DLD1 (cell line): Measurements from ENCODE around the gene CRYBG1.

ENCODE experiments used
- in situ Hi-C: cut with HindIII; loops from 2 replicates; pipeline ENCODE4 v1.10.0; 2017; ENCODE audit warnings: low sequenced_read_pairs

The CRYBG1 gene

GRCh38 chr6:106419900-106420613 is 59.5 kb downstream of the CRYBG1 start:
- in situ Hi-C loops, result no loop called here

- in situ Hi-C loops, result no loop called here
Measured at GRCh38 chr6:106421496-106421895, 61.0 kb downstream of the CRYBG1 start.

GRCh38 chr6:106422534-106422933 is 62.0 kb downstream of the CRYBG1 start:
- in situ Hi-C loops, result no loop called here

- in situ Hi-C loops, result loop anchor here (25.0 kb wide), 1 partner anchor 137 kb away; no protein-coding TSS in a partner anchor
Measured at GRCh38 chr6:106425382-106425781, 64.9 kb downstream of the CRYBG1 start.

- in situ Hi-C loops, result loop anchor here (25.0 kb wide), 1 partner anchor 136 kb away; no protein-coding TSS in a partner anchor
Measured at GRCh38 chr6:106426250-106426970, 65.9 kb downstream of the CRYBG1 start.

GRCh38 chr6:106430466-106430865 is 69.9 kb downstream of the CRYBG1 start:
- in situ Hi-C loops, result loop anchor here (25.0 kb wide), 1 partner anchor 132 kb away; no protein-coding TSS in a partner anchor

GRCh38 chr6:106431405-106431804 is 70.9 kb downstream of the CRYBG1 start:
- in situ Hi-C loops, result loop anchor here (25.0 kb wide), 1 partner anchor 131 kb away; no protein-coding TSS in a partner anchor

- in situ Hi-C loops, result loop anchor here (25.0 kb wide), 1 partner anchor 130 kb away; no protein-coding TSS in a partner anchor
Measured at GRCh38 chr6:106431972-106432371, 71.5 kb downstream of the CRYBG1 start.

GRCh38 chr6:106434530-106434929 is 74.0 kb downstream of the CRYBG1 start:
- in situ Hi-C loops, result loop anchor here (25.0 kb wide), 1 partner anchor 128 kb away; no protein-coding TSS in a partner anchor

GRCh38 chr6:106439459-106439858 is 78.9 kb downstream of the CRYBG1 start:
- in situ Hi-C loops, result loop anchor here (25.0 kb wide), 1 partner anchor 123 kb away; no protein-coding TSS in a partner anchor

GRCh38 chr6:106440546-106440945 is 80.0 kb downstream of the CRYBG1 start:
- in situ Hi-C loops, result loop anchor here (25.0 kb wide), 1 partner anchor 122 kb away; no protein-coding TSS in a partner anchor

- in situ Hi-C loops, result loop anchor here (25.0 kb wide), 1 partner anchor 120 kb away; no protein-coding TSS in a partner anchor
Measured at GRCh38 chr6:106442395-106442794, 81.9 kb downstream of the CRYBG1 start.

GRCh38 chr6:106444777-106445507 is 84.4 kb downstream of the CRYBG1 start:
- in situ Hi-C loops, result loop anchor here (25.0 kb wide), 1 partner anchor 117 kb away; no protein-coding TSS in a partner anchor

GRCh38 chr6:106445508-106445878 is 85.0 kb downstream of the CRYBG1 start:
- in situ Hi-C loops, result loop anchor here (25.0 kb wide), 1 partner anchor 117 kb away; no protein-coding TSS in a partner anchor

- in situ Hi-C loops, result loop anchor here (25.0 kb wide), 1 partner anchor 116 kb away; no protein-coding TSS in a partner anchor
Measured at GRCh38 chr6:106446287-106446885, 85.9 kb downstream of the CRYBG1 start.

GRCh38 chr6:106446983-106447382 is 86.5 kb downstream of the CRYBG1 start:
- in situ Hi-C loops, result loop anchor here (25.0 kb wide), 1 partner anchor 115 kb away; no protein-coding TSS in a partner anchor

- in situ Hi-C loops, result loop anchor here (25.0 kb wide), 1 partner anchor 114 kb away; no protein-coding TSS in a partner anchor
Measured at GRCh38 chr6:106448000-106448426, 87.5 kb downstream of the CRYBG1 start.

GRCh38 chr6:106450653-106451052 is 90.1 kb downstream of the CRYBG1 start:
- in situ Hi-C loops, result no loop called here

GRCh38 chr6:106451439-106451838 is 90.9 kb downstream of the CRYBG1 start:
- in situ Hi-C loops, result no loop called here

- in situ Hi-C loops, result no loop called here
Measured at GRCh38 chr6:106452628-106453027, 92.1 kb downstream of the CRYBG1 start.
